Loucy (cell line): ENCODE results near the gene CLDN24.

Experiments
- EZH2phosphoT487 ChIP-seq: fragments of 200-600 bp; IDR thresholded peaks from 2 replicates; pipeline ENCODE4 v1.6.1; 2018; ENCODE audit warnings: antibody characterized with exemption, mild to moderate bottlenecking, moderate library complexity, borderline replicate concordance
- TF ChIP-seq, protein P1 (sequence below): fragments of 200-600 bp; sonication (generic); conservative IDR thresholded peaks from 2 replicates; pipeline ENCODE4 v1.5.1; 2014; ENCODE audit warnings: mild to moderate bottlenecking, antibody characterized with exemption, low read length

DNA sequence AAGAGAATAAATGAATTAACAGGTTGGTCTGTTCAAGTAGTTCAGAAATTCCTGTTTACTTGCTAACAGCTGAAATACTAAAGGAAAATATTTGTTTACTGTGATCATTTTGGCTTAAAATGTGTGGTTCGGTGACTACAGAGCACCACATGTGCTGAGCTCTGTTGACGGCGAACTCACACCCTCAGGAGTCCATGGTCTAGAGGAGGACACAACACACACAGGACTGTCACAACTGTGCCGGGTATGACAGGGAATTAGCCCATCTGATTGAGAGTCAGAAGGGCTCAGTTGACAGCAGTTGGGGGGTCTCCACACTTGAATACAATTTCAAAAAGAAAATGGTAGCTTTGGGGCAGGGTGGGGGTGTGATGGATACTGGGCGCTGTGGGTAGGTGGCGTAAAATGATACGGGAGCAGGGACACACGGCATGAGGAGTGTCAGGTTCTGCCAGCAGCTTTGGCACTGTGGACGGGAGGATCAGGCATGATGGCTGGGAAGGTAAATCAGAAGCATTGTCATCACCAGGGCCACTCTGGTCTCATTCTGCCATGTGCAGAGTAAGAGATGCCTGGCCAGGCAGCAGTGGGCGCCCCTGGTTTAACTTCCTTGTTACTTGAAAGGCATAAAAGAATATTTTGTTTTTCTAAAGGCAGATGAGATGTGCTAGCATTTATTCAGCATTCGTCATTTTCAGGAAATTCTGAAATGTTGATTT is 35.5 kb downstream of the CLDN24 start:
- TF ChIP-seq, protein P1, sequence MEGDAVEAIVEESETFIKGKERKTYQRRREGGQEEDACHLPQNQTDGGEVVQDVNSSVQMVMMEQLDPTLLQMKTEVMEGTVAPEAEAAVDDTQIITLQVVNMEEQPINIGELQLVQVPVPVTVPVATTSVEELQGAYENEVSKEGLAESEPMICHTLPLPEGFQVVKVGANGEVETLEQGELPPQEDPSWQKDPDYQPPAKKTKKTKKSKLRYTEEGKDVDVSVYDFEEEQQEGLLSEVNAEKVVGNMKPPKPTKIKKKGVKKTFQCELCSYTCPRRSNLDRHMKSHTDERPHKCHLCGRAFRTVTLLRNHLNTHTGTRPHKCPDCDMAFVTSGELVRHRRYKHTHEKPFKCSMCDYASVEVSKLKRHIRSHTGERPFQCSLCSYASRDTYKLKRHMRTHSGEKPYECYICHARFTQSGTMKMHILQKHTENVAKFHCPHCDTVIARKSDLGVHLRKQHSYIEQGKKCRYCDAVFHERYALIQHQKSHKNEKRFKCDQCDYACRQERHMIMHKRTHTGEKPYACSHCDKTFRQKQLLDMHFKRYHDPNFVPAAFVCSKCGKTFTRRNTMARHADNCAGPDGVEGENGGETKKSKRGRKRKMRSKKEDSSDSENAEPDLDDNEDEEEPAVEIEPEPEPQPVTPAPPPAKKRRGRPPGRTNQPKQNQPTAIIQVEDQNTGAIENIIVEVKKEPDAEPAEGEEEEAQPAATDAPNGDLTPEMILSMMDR: no peak
- TF ChIP-seq EZH2phosphoT487: no peak
